HepG2 (cell line): Measurements from ENCODE around the gene LRRC34. TPM values are rescaled to one million over a fixed set of nuclear protein-coding genes. Genes with fewer than 3 reads are reported as not detected.

Experiments used
- ATAC-seq: fragments of 200-7000 bp; cut with Tn5 transposase; 3 replicates; pipeline ENCODE4 v1.9.1; 2020; ENCODE audit warnings: mild to moderate bottlenecking, moderate library complexity
- BruUV-seq: library from RNA; stranded (reverse); fragments of 400-500 nt; replicated peaks from 2 replicates; lab custom pipeline; 2021; lab: Mats Ljungman, UMichigan
- CTCF ChIA-PET: fragments of 300-600 bp; formaldehyde crosslinking; extraction: SDS; loops from one replicate; lab custom pipeline; 2021; ENCODE audit warnings: low total read pairs, inconsistent platforms, low intra/inter-chr PET ratio; lab: Yijun Ruan, JAX
- POLR2A ChIA-PET: fragments of 350-600 bp; sonication (Branson Sonifier 250); formaldehyde crosslinking; loops from one replicate; lab custom pipeline; 2020; ENCODE audit warnings: antibody characterized with exemption, inconsistent platforms; lab: Yijun Ruan, JAX
- DNase-seq: peaks from one replicate; pipeline ENCODE4 v3.0.0-alpha.2; 2015; ENCODE audit warnings: low spot score
- FAIRE-seq: peaks from 3 replicates; lab custom pipeline; 2011; peaks lifted over from hg19 to GRCh38; lab: Jason Lieb, UNC
- H2AFZ ChIP-seq: one replicate; pipeline ENCODE4 v1.6.1; 2011; ENCODE audit warnings: low read length, inconsistent platforms
- H3K27ac ChIP-seq: fragments of 300-600 bp; 3 replicates; pipeline ENCODE4 v1.8.0; 2011; ENCODE audit warnings: mixed run types, mild to moderate bottlenecking, mixed read lengths, low read length, inconsistent platforms; ENCODE audit not compliant: insufficient read depth; ENCODE audit errors: extremely low read length
- H3K27me3 ChIP-seq, 2 experiments: fragments of 200-600 bp in 1 of 2; 2 replicates in 1 of 2; 3 replicates in 1 of 2; pipeline versions ENCODE4 v1.6.0 to v1.8.0; 2011; ENCODE audit warnings: low read length in 2 of 2, mild to moderate bottlenecking in 2 of 2, moderate library complexity in 2 of 2, inconsistent platforms in 1 of 2; ENCODE audit not compliant: insufficient read depth in 2 of 2, control insufficient read depth in 1 of 2
- H3K36me3 ChIP-seq, 2 experiments: fragments of 200-600 bp in 1 of 2; replicated peaks in 1 of 2; 2 replicates in 1 of 2; 3 replicates in 1 of 2; pipeline versions ENCODE4 v1.5.1 to v1.8.0; 2011; ENCODE audit warnings: low read length in 2 of 2, inconsistent platforms in 1 of 2; ENCODE audit not compliant: insufficient read depth in 2 of 2, control insufficient read depth in 1 of 2
- H3K4me1 ChIP-seq: 2 replicates; pipeline ENCODE4 v1.5.1; 2012; ENCODE audit warnings: low read length, inconsistent platforms; ENCODE audit not compliant: insufficient read depth
- H3K4me2 ChIP-seq: 2 replicates; pipeline ENCODE4 v1.6.0; 2011; ENCODE audit warnings: low read depth, low read length, inconsistent platforms
- H3K4me3 ChIP-seq, 3 experiments: fragments of 200-600 bp in 1 of 3; sonication (generic), shearing (Covaris generic) in 1 of 3; replicated peaks in 1 of 3; 2 replicates each; pipeline ENCODE4 v1.5.1; 2011 to 2016; ENCODE audit warnings: low read length in 3 of 3, inconsistent platforms in 2 of 3, low read depth in 2 of 3, mild to moderate bottlenecking in 2 of 3, control low read depth in 1 of 3, mixed read lengths in 1 of 3; ENCODE audit not compliant: insufficient read depth in 1 of 3
- H3K79me2 ChIP-seq: one replicate; pipeline ENCODE4 v1.6.1; 2011; ENCODE audit warnings: low read length, inconsistent platforms; ENCODE audit not compliant: insufficient read depth
- H3K9ac ChIP-seq: 2 replicates; pipeline ENCODE4 v1.6.0; 2011; ENCODE audit warnings: mild to moderate bottlenecking, low read depth, low read length, inconsistent platforms; ENCODE audit not compliant: insufficient read depth
- H3K9me3 ChIP-seq: 2 replicates; pipeline ENCODE4 v1.5.1; 2012; ENCODE audit warnings: mild to moderate bottlenecking, low read length
- H4K20me1 ChIP-seq: 2 replicates; pipeline ENCODE4 v1.6.0; 2011; ENCODE audit warnings: inconsistent platforms, mild to moderate bottlenecking, low read length, moderate library complexity; ENCODE audit not compliant: insufficient read depth
- KLF12 ChIP-seq: sonication (generic); formaldehyde crosslinking; IDR thresholded peaks from 2 replicates; pipeline ENCODE4 v1.4.0; 2020; ENCODE audit warnings: missing genetic modification reagents, borderline replicate concordance
- MXD4 ChIP-seq: IDR thresholded peaks from 2 replicates; pipeline ENCODE4 v1.6.1; 2016; ENCODE audit warnings: mild to moderate bottlenecking, missing biosample characterization, missing genetic modification reagents
- PCBP1 ChIP-seq: fragments of 200-400 bp; formaldehyde crosslinking; IDR thresholded peaks from 2 replicates; pipeline ENCODE4 v1.6.1; 2017; ENCODE audit warnings: mild to moderate bottlenecking, low read depth, low read length, borderline replicate concordance
- POLR2A ChIP-seq, 2 experiments: IDR thresholded peaks; 2 replicates each; pipeline ENCODE4 v1.6.1; 2011; ENCODE audit warnings: low read depth in 2 of 2, low read length in 2 of 2, mild to moderate bottlenecking in 1 of 2, moderate library complexity in 1 of 2; ENCODE audit not compliant: insufficient read depth in 1 of 2
- SSRP1 ChIP-seq: IDR thresholded peaks from 2 replicates; pipeline ENCODE4 v1.6.1; 2016; ENCODE audit warnings: control low read depth
- TBX3 ChIP-seq: fragments of 450-650 bp; IDR thresholded peaks from 2 replicates; pipeline ENCODE4 v1.6.1; 2017; ENCODE audit warnings: antibody characterized with exemption, mild to moderate bottlenecking, inconsistent platforms, borderline replicate concordance
- WIZ ChIP-seq: sonication (generic); formaldehyde crosslinking; IDR thresholded peaks from 2 replicates; pipeline ENCODE4 v1.5.1; 2020; ENCODE audit warnings: mild to moderate bottlenecking, missing genetic modification reagents
- ZNF337 ChIP-seq: sonication (generic); formaldehyde crosslinking; IDR thresholded peaks from 2 replicates; pipeline ENCODE4 v1.5.1; 2020; ENCODE audit warnings: missing genetic modification reagents, low read depth, mild to moderate bottlenecking, borderline replicate concordance
- WGBS: methylation state at CpG from one replicate; pipeline ENCODE4 v1.1.6; 2017; ENCODE audit warnings: low lambda C conversion rate; 5-methylcytosine and 5-hydroxymethylcytosine counted together
- in situ Hi-C: cut with HindIII; loops from 2 replicates; pipeline ENCODE4 v1.10.0; 2017; ENCODE audit warnings: low pct_unique_long_range_greater_than_20kb; ENCODE audit not compliant: extremely low pct_ligation_motif_present
- intact Hi-C: fragments of 100-400 bp; cut with micrococcal nuclease; formaldehyde crosslinking; loops from one replicate; pipeline ENCODE4 v1.10.0; 2022; ENCODE audit not compliant: unreplicated experiment
- polyA plus RNA-seq, 8 experiments: library from polyadenylated mRNA; depleted of rRNA in 3 of 8; stranded (reverse) in 7 of 8; unstranded in 1 of 8; fragments of >200 nt; fragmentation: Illumina TruSeq in 4 of 8; extraction: Trizol in 4 of 8; gene quantifications; 2 replicates each; pipeline versions ENCODE4 v1.2.1 to v1.2.3, GENCODE V29; 2011 to 2016; ENCODE audit warnings: low read depth in 4 of 8, missing spikeins in 1 of 8, mixed read lengths in 1 of 8; ENCODE audit not compliant: insufficient read depth in 1 of 8
- total RNA-seq, 5 experiments: library from RNA; depleted of rRNA; stranded (reverse); fragments of >200 nt; fragmentation: Illumina TruSeq; extraction: Trizol; gene quantifications; 2 replicates each; pipeline ENCODE4 v1.2.3, GENCODE V29; 2016; ENCODE audit warnings: low read depth in 1 of 5
- TF ChIP-seq, protein P1 (sequence below): sonication (generic); formaldehyde crosslinking; IDR thresholded peaks from 2 replicates; pipeline ENCODE4 v1.4.0; 2020; ENCODE audit warnings: mild to moderate bottlenecking, missing genetic modification reagents
- TF ChIP-seq, protein P2 (sequence below): sonication (generic); formaldehyde crosslinking; IDR thresholded peaks from 2 replicates; pipeline ENCODE4 v1.5.0; 2020; ENCODE audit warnings: mild to moderate bottlenecking, missing genetic modification reagents
- TF ChIP-seq, protein P3 (sequence below): sonication (generic); formaldehyde crosslinking; IDR thresholded peaks from 2 replicates; pipeline ENCODE4 v1.5.1; 2020; ENCODE audit warnings: missing genetic modification reagents, mild to moderate bottlenecking, borderline replicate concordance

The LRRC34 gene
- total and polyA plus RNA-seq, 2 of the 13 experiments (the other 11 are each of a cell fraction or from before 2014, with no cell fraction given) = not detected

- ATAC-seq (peak; percentile 85), DNase-seq (peak; percentile 79), FAIRE-seq (no peak)
- in situ Hi-C loops (no loop called here), intact Hi-C loops (loop anchor here (5.0 to 10.0 kb wide), 3 partner anchors 97 to 260 kb away; partner anchors contain the start of gene MECOM)
- 63% methylated on average over 41 of the region's 42 CpGs for WGBS
- Histone ChIP-seq H3K27me3 (0 out of 5 replicates have a peak, but pooled peaks cover 0 to 4% of the 10 kb centered on the region in 2 experiments), H4K20me1 (no peaks in the 10 kb centered on the region), H3K4me1 (no peaks in the 10 kb centered on the region; the same call in 1 of the 2 replicates), H3K27ac (peak within 1 kb of the TSS; percentile 79), H3K36me3 (no peaks in the 10 kb centered on the region), H3K9me3 (no peaks in the 10 kb centered on the region), H3K4me2 (peak within 1 kb of the TSS; percentile 66), H3K4me3 (peak within 1 kb of the TSS; percentile 62 to 80 (median 72)), H3K9ac (peak within 1 kb of the TSS; percentile 83), H2AFZ (no peak within 1 kb of the TSS), H3K79me2 (no peaks in the 10 kb centered on the region)
- ChIA-PET CTCF (no interaction called here), POLR2A (interaction anchor here (1.2 to 2.8 kb wide), 2 partner anchors 8 to 201 kb away, joined by 4 to 29 read pairs; partner anchors contain the start of genes MYNN and SEC62)
- no TSS peak for BruUV-seq
- TF ChIP-seq MXD4 (CRISPR knock-in tag) (0 out of 2 replicates have a peak, but pooled peaks have one; percentile 20), WIZ (CRISPR knock-in tag) (peak; percentile 60; the same call in 1 of the 2 replicates), POLR2A (IDR thresholded peaks at IDR 0.05; ENCODE audit: insufficient read depth in 1 of 2, low read depth in 2 of 2, low read length in 2 of 2) (peak; percentile 82 to 96), PCBP1 (0 out of 2 replicates have a peak, but pooled peaks have one; percentile 60), ZNF337 (CRISPR knock-in tag) (no peak), SSRP1 (no peak), TBX3 (no peak), KLF12 (peak; percentile 31; the same call in 1 of the 2 replicates)
- TF ChIP-seq, protein P1, sequence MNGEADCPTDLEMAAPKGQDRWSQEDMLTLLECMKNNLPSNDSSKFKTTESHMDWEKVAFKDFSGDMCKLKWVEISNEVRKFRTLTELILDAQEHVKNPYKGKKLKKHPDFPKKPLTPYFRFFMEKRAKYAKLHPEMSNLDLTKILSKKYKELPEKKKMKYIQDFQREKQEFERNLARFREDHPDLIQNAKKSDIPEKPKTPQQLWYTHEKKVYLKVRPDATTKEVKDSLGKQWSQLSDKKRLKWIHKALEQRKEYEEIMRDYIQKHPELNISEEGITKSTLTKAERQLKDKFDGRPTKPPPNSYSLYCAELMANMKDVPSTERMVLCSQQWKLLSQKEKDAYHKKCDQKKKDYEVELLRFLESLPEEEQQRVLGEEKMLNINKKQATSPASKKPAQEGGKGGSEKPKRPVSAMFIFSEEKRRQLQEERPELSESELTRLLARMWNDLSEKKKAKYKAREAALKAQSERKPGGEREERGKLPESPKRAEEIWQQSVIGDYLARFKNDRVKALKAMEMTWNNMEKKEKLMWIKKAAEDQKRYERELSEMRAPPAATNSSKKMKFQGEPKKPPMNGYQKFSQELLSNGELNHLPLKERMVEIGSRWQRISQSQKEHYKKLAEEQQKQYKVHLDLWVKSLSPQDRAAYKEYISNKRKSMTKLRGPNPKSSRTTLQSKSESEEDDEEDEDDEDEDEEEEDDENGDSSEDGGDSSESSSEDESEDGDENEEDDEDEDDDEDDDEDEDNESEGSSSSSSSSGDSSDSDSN (CRISPR knock-in tag) = peak; percentile 35
- TF ChIP-seq, protein P2, sequence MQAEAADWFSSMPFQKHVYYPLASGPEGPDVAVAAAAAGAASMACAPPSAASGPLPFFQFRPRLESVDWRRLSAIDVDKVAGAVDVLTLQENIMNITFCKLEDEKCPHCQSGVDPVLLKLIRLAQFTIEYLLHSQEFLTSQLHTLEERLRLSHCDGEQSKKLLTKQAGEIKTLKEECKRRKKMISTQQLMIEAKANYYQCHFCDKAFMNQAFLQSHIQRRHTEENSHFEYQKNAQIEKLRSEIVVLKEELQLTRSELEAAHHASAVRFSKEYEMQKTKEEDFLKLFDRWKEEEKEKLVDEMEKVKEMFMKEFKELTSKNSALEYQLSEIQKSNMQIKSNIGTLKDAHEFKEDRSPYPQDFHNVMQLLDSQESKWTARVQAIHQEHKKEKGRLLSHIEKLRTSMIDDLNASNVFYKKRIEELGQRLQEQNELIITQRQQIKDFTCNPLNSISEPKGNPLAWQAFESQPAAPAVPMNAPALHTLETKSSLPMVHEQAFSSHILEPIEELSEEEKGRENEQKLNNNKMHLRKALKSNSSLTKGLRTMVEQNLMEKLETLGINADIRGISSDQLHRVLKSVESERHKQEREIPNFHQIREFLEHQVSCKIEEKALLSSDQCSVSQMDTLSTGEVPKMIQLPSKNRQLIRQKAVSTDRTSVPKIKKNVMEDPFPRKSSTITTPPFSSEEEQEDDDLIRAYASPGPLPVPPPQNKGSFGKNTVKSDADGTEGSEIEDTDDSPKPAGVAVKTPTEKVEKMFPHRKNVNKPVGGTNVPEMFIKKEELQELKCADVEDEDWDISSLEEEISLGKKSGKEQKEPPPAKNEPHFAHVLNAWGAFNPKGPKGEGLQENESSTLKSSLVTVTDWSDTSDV (CRISPR knock-in tag) = 0 out of 2 replicates have a peak, but pooled peaks have one; percentile 42
- TF ChIP-seq, protein P3, sequence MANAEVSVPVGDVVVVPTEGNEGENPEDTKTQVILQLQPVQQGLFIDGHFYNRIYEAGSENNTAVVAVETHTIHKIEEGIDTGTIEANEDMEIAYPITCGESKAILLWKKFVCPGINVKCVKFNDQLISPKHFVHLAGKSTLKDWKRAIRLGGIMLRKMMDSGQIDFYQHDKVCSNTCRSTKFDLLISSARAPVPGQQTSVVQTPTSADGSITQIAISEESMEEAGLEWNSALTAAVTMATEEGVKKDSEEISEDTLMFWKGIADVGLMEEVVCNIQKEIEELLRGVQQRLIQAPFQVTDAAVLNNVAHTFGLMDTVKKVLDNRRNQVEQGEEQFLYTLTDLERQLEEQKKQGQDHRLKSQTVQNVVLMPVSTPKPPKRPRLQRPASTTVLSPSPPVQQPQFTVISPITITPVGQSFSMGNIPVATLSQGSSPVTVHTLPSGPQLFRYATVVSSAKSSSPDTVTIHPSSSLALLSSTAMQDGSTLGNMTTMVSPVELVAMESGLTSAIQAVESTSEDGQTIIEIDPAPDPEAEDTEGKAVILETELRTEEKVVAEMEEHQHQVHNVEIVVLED (CRISPR knock-in tag) = peak; percentile 47; the same call in 1 of the 2 replicates
Observed at GRCh38 chr3:169764882-169765612, 47.7 kb downstream of the LRRC34 start, which contains the start of gene TERC. TSS of gene TERC (minus strand) at chr3:169765060.
